A549 (cell line): ENCODE results near the gene RECK. TPM values are rescaled to one million over a fixed set of nuclear protein-coding genes. Genes with fewer than 3 reads are reported as not detected.
A peak's percentile ranks its signal among the peaks of the same experiment; 100 is the strongest.
"Not testable (repeated sequence)": the region's sequence is repeated elsewhere in the genome, so short reads cannot be mapped to it uniquely, and the experiment has no call there.

Experiments used
- ATAC-seq, 2 experiments: fragments of 200-7000 bp in 1 of 2; fragments of >200 bp in 1 of 2; cut with Nextera tagmentation in 1 of 2; cut with Tn5 transposase in 1 of 2; 3 replicates each; pipeline versions ENCODE4 v1.8.0 to v1.9.1; 2018 to 2020; ENCODE audit warnings: mild to moderate bottlenecking in 1 of 2, moderate library complexity in 1 of 2
- CTCF ChIA-PET: fragments of 300-600 bp; sonication (Branson Sonifier 250); formaldehyde crosslinking; extraction: SDS; loops from one replicate; lab custom pipeline; 2021; ENCODE audit warnings: antibody characterized with exemption, inconsistent platforms; lab: Yijun Ruan, JAX
- POLR2A ChIA-PET: fragments of 350-600 bp; formaldehyde crosslinking; extraction: SDS; loops from one replicate; lab custom pipeline; 2021; ENCODE audit warnings: antibody characterized with exemption, inconsistent platforms; lab: Yijun Ruan, JAX
- DNase-seq, 2 experiments: peaks; one replicate each; pipeline versions ENCODE4 v3.0.0 to v3.0.0-alpha.2; 2011 to 2016; ENCODE audit warnings: low read depth in 1 of 2, low spot score in 1 of 2
- FAIRE-seq: peaks from 2 replicates; lab custom pipeline; 2011; peaks lifted over from hg19 to GRCh38; lab: Jason Lieb, UNC
- H3K27ac ChIP-seq, 2 experiments: fragments of >200 bp; sonication (Bioruptor Twin); formaldehyde crosslinking; 3 replicates each; pipeline ENCODE4 v1.5.1; 2016 to 2017
- H3K4me1 ChIP-seq: fragments of >200 bp; sonication (Bioruptor Twin); formaldehyde crosslinking; 3 replicates; pipeline ENCODE4 v1.6.1; 2016
- H3K4me2 ChIP-seq: fragments of >200 bp; sonication (Bioruptor Twin); formaldehyde crosslinking; 3 replicates; pipeline ENCODE4 v1.6.1; 2016
- H3K4me3 ChIP-seq: fragments of >200 bp; sonication (Bioruptor Twin); formaldehyde crosslinking; 3 replicates; pipeline ENCODE4 v1.5.1; 2016
- H3K9me3 ChIP-seq: fragments of >200 bp; sonication (Bioruptor Twin); formaldehyde crosslinking; 3 replicates; pipeline ENCODE4 v1.6.1; 2016
- CBX8 ChIP-seq: fragments of 200-600 bp; sonication (generic); IDR thresholded peaks from 2 replicates; pipeline ENCODE4 v1.6.1; 2016
- CHD2 ChIP-seq: fragments of 150-350 bp; IDR thresholded peaks from 2 replicates; pipeline ENCODE4 v1.6.1; 2014; ENCODE audit warnings: low read length; ENCODE audit not compliant: partially characterized antibody
- CHD4 ChIP-seq: fragments of 200-600 bp; sonication (generic); IDR thresholded peaks from 2 replicates; pipeline ENCODE4 v1.6.1; 2016; ENCODE audit warnings: antibody characterized with exemption, mild to moderate bottlenecking, borderline replicate concordance
- CTCF ChIP-seq: fragments of >200 bp; sonication (Bioruptor Twin); formaldehyde crosslinking; IDR thresholded peaks from 3 replicates; pipeline ENCODE4 v1.5.1; 2016
- EP300 ChIP-seq, 2 experiments: fragments of >200 bp; sonication (Bioruptor Twin); formaldehyde crosslinking; IDR thresholded peaks; 2 replicates in 1 of 2; 3 replicates in 1 of 2; pipeline ENCODE4 v1.6.1; 2016 to 2017
- FOSL2 ChIP-seq, 2 experiments: fragments of 450-650 bp in 1 of 2; fragments of >200 bp in 1 of 2; sonication (Bioruptor Twin) in 1 of 2; formaldehyde crosslinking; IDR thresholded peaks; 2 replicates each; pipeline versions ENCODE4 v1.5.0 to v1.6.1; 2016 to 2020; ENCODE audit warnings: mild to moderate bottlenecking in 1 of 2, moderate library complexity in 1 of 2
- JUN ChIP-seq, 2 experiments: fragments of >200 bp; sonication (Bioruptor Twin); formaldehyde crosslinking; IDR thresholded peaks; 2 replicates in 1 of 2; 3 replicates in 1 of 2; pipeline ENCODE4 v1.6.1; 2016 to 2017
- MAFK ChIP-seq: fragments of 450-650 bp; IDR thresholded peaks from 2 replicates; pipeline ENCODE4 v1.6.1; 2014; ENCODE audit not compliant: partially characterized antibody
- MAX ChIP-seq: IDR thresholded peaks from 2 replicates; pipeline ENCODE4 v1.6.1; 2012
- MYC ChIP-seq: IDR thresholded peaks from 2 replicates; pipeline ENCODE4 v1.6.1; 2012; ENCODE audit warnings: mild to moderate bottlenecking, inconsistent platforms, low read length, improper control_type of control experiment, borderline replicate concordance
- NFE2L2 ChIP-seq: fragments of 150-350 bp; conservative IDR thresholded peaks from 2 replicates; pipeline ENCODE4 v1.6.1; 2014; ENCODE audit warnings: low read length
- NR3C1 ChIP-seq: fragments of >200 bp; sonication (Bioruptor Twin); formaldehyde crosslinking; IDR thresholded peaks from 3 replicates; pipeline ENCODE4 v1.6.1; 2017
- POLR2A ChIP-seq: IDR thresholded peaks from 2 replicates; pipeline ENCODE4 v1.6.1; 2012; ENCODE audit warnings: mild to moderate bottlenecking, low read length
- POLR2AphosphoS2 ChIP-seq: conservative IDR thresholded peaks from 2 replicates; pipeline ENCODE4 v1.6.1; 2012; ENCODE audit warnings: low read length, improper control_type of control experiment, inconsistent platforms
- RARB ChIP-seq: fragments of 250-450 bp; sonication (Bioruptor Pico); IDR thresholded peaks from 2 replicates; pipeline ENCODE4 v1.8.0; 2021; ENCODE audit warnings: mild to moderate bottlenecking, moderate library complexity
- REST ChIP-seq: fragments of 200-600 bp; sonication (generic); IDR thresholded peaks from 2 replicates; pipeline ENCODE4 v1.6.1; 2016; ENCODE audit warnings: antibody characterized with exemption, mild to moderate bottlenecking, moderate library complexity
- RNF2 ChIP-seq: fragments of 200-600 bp; sonication (generic); IDR thresholded peaks from 2 replicates; pipeline ENCODE4 v1.6.1; 2016; ENCODE audit warnings: low read depth, mild to moderate bottlenecking, antibody characterized with exemption, moderate library complexity, borderline replicate concordance
- SMC3 ChIP-seq: fragments of >200 bp; sonication (Bioruptor Twin); formaldehyde crosslinking; IDR thresholded peaks from 3 replicates; pipeline ENCODE4 v1.6.1; 2018; ENCODE audit warnings: inconsistent platforms
- TFCP2L1 ChIP-seq: fragments of 250-450 bp; sonication (Bioruptor Pico); IDR thresholded peaks from 2 replicates; pipeline ENCODE4 v1.5.0; 2021; ENCODE audit warnings: mild to moderate bottlenecking
- WGBS: methylation state at CpG from one replicate; pipeline ENCODE4 v1.1.6; 2017; ENCODE audit errors: missing lambda C conversion rate; 5-methylcytosine and 5-hydroxymethylcytosine counted together
- polyA minus RNA-seq: library from RNA; depleted of rRNA, polyadenylated mRNA; stranded (reverse); fragments of >200 nt; gene quantifications from 2 replicates; pipeline ENCODE4 v1.2.3, GENCODE V29; 2011; rRNA and poly(A)+ RNA removed
- polyA plus RNA-seq, 4 experiments: library from polyadenylated mRNA; depleted of rRNA in 3 of 4; stranded (reverse); fragments of >200 nt; fragmentation: RNase III in 1 of 4; extraction: RNeasy Plus Mini Kit Qiagen cat#74134 plus additional on column Dnase treatment in 1 of 4; gene quantifications; 2 replicates in 3 of 4; 3 replicates in 1 of 4; pipeline ENCODE4 v1.2.3, GENCODE V29; 2011 to 2017

Gene RECK
- 8.3 and 8.7 TPM in 2 replicates for polyA plus RNA-seq (2011; rRNA removed)
- 3.6 and 4.2 TPM in 2 replicates for polyA plus RNA-seq (2012; cell fraction: cytosol; rRNA removed)
- polyA plus RNA-seq (2012; cell fraction: nucleus; rRNA removed), result 2.9 and 3.4 TPM in 2 replicates
- polyA plus RNA-seq (2017; fragmentation: RNase III; extraction: RNeasy Plus Mini Kit Qiagen cat#74134 plus additional on column Dnase treatment), result 5.0 to 5.7 TPM (median 5.1 TPM) in 3 replicates
- polyA minus RNA-seq, result 3.7 and 3.9 TPM in 2 replicates

GRCh38 chr9:36036780-36037548, at the start of gene RECK:
RECK (plus strand) TSS chr9:36036913; CDS start chr9:36036999, 86 bp downstream.
- DNase-seq (peak; percentile 62 to 85), ATAC-seq (peak; percentile 93 to 94), FAIRE-seq (no peak)
- H3K4me1 ChIP-seq, result peaks cover 27% of the 10 kb centered on the region
- H3K4me2 ChIP-seq, result peak within 1 kb of the TSS; percentile 91
- 2% methylated on average over 41 of the region's 77 CpGs for WGBS
- H3K4me3 ChIP-seq, result peak within 1 kb of the TSS; percentile 79
- no peak for TF ChIP-seq MAFK
- TF ChIP-seq CHD2, result peak; percentile 43
- TF ChIP-seq NR3C1, result no peak
- peak; percentile 62 for TF ChIP-seq POLR2A
- TF ChIP-seq MYC, result no peak
- TF ChIP-seq RNF2, result no peak
- no peak for TF ChIP-seq RARB (CRISPR knock-in tag)
- peak in 1 of 2 experiments; percentile 57; a peak in 3 of 5 replicates for TF ChIP-seq JUN (IDR thresholded peaks at IDR 0.05)
- 0 out of 2 replicates have a peak, but pooled peaks have one; percentile 23 for TF ChIP-seq MAX
- no peaks in the 10 kb centered on the region for H3K9me3 ChIP-seq
- CTCF ChIA-PET, result interaction anchor here (0.7 to 2.5 kb wide), 6 partner anchors 13 to 1077 kb away, joined by 3 to 11 read pairs (median 6); no protein-coding TSS in a partner anchor
- POLR2A ChIA-PET, result interaction anchor here (1.2 to 1.5 kb wide), 2 partner anchors 14 to 154 kb away, joined by 3 to 5 read pairs; partner anchors contain the start of gene CLTA
- peak within 1 kb of the TSS; percentile 74 to 93 for H3K27ac ChIP-seq

- ATAC-seq, result no peak
- TF ChIP-seq TFCP2L1, result no peak
- no peak for TF ChIP-seq SMC3
- no peak for TF ChIP-seq FOSL2 (IDR thresholded peaks at IDR 0.05)
- no peak for TF ChIP-seq FOSL2 (CRISPR knock-in tag; IDR thresholded peaks at IDR 0.05)
- no peak for TF ChIP-seq MYC
- TF ChIP-seq EP300 (IDR thresholded peaks at IDR 0.05), result no peak
- TF ChIP-seq POLR2AphosphoS2, result no peak
- no peak for TF ChIP-seq NFE2L2
- no peak for TF ChIP-seq CHD4
- TF ChIP-seq CTCF, result no peak
- TF ChIP-seq CBX8, result no peak
- no peak for TF ChIP-seq RNF2
- no peak for TF ChIP-seq MAX
- TF ChIP-seq POLR2A, result no peak
- TF ChIP-seq REST, result no peak
- CTCF ChIA-PET, result interaction anchor here (0.8 to 2.1 kb wide), 2 partner anchors 14 to 18 kb away, joined by 4 to 10 read pairs; no protein-coding TSS in a partner anchor
Observed at GRCh38 chr9:35990155-35990554, 46.6 kb upstream of the RECK start.

GRCh38 chr9:35993136-35993535, 43.6 kb upstream of the RECK start:
- ATAC-seq, H3K4me1 ChIP-seq, H3K9me3 ChIP-seq, FAIRE-seq, DNase-seq, H3K4me3 ChIP-seq, POLR2A ChIA-PET, H3K4me2 ChIP-seq, H3K27ac ChIP-seq: not testable (repeated sequence)
- 41% methylated on average over 3 of the region's 3 CpGs for WGBS
- CTCF ChIA-PET, result interaction anchor here (0.9 to 2.4 kb wide), 2 partner anchors 15 to 30 kb away, joined by 4 to 8 read pairs; no protein-coding TSS in a partner anchor

More at GRCh38 chr9:35990155-35990554, 46.6 kb upstream of the RECK start:
- Histone ChIP-seq H3K4me1 (no peaks in the 10 kb centered on the region), H3K4me3 (no peak overlapping the region), H3K27ac (no peak overlapping the region), H3K9me3 (no peaks in the 10 kb centered on the region), H3K4me2 (no peak overlapping the region)
- FAIRE-seq (no peak), DNase-seq (no peak)
- WGBS, result 42% methylated on average over 3 of the region's 3 CpGs
- POLR2A ChIA-PET, result no interaction called here
